Brain microvascular endothelial cell (primary cell): ENCODE measurements around the gene UBL5.
A peak's percentile ranks its signal among the peaks of the same experiment; 100 is the strongest.
"Not testable (repeated sequence)": the region's sequence is repeated elsewhere in the genome, so short reads cannot be mapped to it uniquely, and the experiment has no call there.

Experiments used
- DNase-seq: peaks from one replicate; pipeline ENCODE4 v3.0.0-alpha.2; 2020
- H3K27ac ChIP-seq: fragments of 250-450 bp; sonication (Bioruptor Pico); 2 replicates; pipeline ENCODE4 v1.5.1; 2020; ENCODE audit warnings: mild to moderate bottlenecking, moderate library complexity
- H3K27me3 ChIP-seq: fragments of 250-450 bp; sonication (Bioruptor Pico); replicated peaks from 2 replicates; pipeline ENCODE4 v1.5.1; 2020; ENCODE audit warnings: mild to moderate bottlenecking
- H3K36me3 ChIP-seq: fragments of 250-450 bp; sonication (Bioruptor Pico); replicated peaks from 2 replicates; pipeline ENCODE4 v1.5.1; 2020; ENCODE audit warnings: mild to moderate bottlenecking
- H3K4me3 ChIP-seq: 2 replicates; pipeline ENCODE4 v1.5.1; 2011; ENCODE audit warnings: low read depth, mild to moderate bottlenecking, control low read depth, low read length, moderate library complexity
- in situ Hi-C: cut with HindIII; loops from 2 replicates; pipeline ENCODE4 v1.10.0; 2017; ENCODE audit warnings: low sequenced_read_pairs, low pct_ligation_motif_present
- TF ChIP-seq, protein P1 (sequence below): IDR thresholded peaks from 2 replicates; pipeline ENCODE4 v1.5.1; 2011; ENCODE audit warnings: low read depth, mild to moderate bottlenecking, moderate library complexity, low read length, control low read depth, inconsistent platforms; ENCODE audit errors: missing control alignments

Gene UBL5

DNA sequence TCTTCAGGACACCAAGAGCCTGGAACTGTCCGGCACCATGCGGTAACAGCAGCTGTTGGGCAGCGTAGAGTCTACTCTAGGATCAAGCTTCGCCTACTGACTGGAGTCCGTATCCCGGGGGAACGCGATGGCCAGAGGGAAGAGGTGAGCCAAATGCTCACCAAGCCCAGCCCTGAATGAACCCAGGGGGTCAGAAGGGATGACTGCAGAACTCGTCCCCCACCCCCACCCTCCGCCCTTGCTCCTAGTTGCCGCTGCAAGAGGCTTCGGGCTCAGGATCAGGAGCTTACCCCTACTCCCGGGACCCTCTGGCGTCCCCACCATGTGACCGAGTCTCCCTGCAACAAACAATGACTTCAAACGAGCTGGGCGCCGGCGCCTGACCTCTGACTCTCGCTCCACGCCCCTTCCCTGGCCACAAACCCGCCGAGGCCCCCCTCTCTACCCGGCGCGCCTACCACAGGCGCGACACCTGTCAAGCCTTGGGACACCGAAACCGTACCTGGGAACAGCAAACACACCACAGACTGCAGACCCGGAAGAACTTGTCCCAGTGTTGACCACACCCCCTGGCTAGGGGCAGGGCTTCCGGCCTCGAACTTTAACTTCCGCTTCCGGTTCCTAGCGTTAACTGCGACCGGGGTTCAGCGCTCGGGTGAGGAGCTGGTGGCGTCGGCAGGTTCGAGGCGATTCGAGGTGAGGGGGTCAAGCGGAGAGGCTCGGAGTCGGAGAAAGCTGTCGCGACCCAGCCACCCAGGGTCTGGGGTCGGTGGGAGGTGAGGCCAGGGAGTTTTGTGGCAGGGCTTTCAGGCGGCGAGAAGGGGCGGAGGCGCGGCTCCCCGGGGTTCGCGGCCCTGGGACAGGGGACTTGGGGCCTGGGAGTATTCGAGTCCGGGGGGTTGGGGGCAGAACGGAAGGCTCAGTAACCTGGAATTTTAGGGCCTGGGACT lies at the start of gene UBL5:
UBL5 (plus strand) TSS at position 630 of the 950 bp plus-strand sequence. CDS start 420 bp downstream, outside the sequence.
- in situ Hi-C loops, result no loop called here
- Histone ChIP-seq H3K36me3 (peaks cover 6% of the 10 kb centered on the region), H3K27me3 (no peaks in the 10 kb centered on the region), H3K27ac (peak within 1 kb of the TSS; percentile 51), H3K4me3 (peak within 1 kb of the TSS; percentile 96)
- TF ChIP-seq, protein P1, sequence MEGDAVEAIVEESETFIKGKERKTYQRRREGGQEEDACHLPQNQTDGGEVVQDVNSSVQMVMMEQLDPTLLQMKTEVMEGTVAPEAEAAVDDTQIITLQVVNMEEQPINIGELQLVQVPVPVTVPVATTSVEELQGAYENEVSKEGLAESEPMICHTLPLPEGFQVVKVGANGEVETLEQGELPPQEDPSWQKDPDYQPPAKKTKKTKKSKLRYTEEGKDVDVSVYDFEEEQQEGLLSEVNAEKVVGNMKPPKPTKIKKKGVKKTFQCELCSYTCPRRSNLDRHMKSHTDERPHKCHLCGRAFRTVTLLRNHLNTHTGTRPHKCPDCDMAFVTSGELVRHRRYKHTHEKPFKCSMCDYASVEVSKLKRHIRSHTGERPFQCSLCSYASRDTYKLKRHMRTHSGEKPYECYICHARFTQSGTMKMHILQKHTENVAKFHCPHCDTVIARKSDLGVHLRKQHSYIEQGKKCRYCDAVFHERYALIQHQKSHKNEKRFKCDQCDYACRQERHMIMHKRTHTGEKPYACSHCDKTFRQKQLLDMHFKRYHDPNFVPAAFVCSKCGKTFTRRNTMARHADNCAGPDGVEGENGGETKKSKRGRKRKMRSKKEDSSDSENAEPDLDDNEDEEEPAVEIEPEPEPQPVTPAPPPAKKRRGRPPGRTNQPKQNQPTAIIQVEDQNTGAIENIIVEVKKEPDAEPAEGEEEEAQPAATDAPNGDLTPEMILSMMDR, result no peak
- peak; percentile 76 for DNase-seq

DNA sequence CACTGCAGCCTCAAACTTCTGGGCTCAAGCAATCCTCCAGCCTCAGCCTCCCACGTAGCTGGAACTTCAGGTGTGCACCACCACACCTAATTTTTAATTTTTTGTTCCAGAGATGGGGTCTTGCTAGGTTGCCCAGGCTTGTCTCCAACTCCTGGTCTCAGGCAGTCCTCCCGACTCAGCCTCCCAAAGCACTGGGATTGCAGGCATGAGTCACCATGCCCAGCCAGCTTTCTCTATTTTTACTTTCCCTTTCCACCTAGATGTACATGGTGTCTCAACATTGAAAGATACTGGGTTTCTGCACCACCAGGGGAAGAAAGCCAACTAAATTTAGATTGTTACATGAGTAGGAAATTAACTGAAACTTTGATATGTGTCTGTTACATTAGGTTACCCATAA lies 45.4 kb upstream of the UBL5 start:
- Histone ChIP-seq H3K27ac (no peak overlapping the region), H3K27me3 (no peaks in the 10 kb centered on the region), H3K4me3 (no peak overlapping the region), H3K36me3 (no peaks in the 10 kb centered on the region)
- DNase-seq, result no peak
- in situ Hi-C loops, result no loop called here
- TF ChIP-seq, protein P1, result no peak

DNA sequence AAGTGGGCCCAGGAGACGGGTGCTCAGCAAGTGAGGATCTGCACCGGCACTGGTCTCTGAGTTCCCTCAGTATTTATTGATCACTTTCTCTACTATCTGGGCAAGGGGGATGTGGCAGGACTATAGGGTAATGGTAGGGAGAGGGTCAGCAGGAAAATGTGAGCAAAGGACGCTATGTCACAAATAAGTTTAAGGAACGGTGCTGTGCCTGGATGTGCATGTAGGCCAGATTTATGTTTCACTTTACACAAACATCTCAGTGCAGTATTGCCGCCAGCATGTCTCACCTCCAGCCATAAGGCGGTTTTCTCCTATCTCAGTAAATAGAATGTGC lies 43.6 kb upstream of the UBL5 start:
- DNase-seq, H3K27me3 ChIP-seq, H3K4me3 ChIP-seq, in situ Hi-C loops, H3K36me3 ChIP-seq, H3K27ac ChIP-seq: not testable (repeated sequence)

DNA sequence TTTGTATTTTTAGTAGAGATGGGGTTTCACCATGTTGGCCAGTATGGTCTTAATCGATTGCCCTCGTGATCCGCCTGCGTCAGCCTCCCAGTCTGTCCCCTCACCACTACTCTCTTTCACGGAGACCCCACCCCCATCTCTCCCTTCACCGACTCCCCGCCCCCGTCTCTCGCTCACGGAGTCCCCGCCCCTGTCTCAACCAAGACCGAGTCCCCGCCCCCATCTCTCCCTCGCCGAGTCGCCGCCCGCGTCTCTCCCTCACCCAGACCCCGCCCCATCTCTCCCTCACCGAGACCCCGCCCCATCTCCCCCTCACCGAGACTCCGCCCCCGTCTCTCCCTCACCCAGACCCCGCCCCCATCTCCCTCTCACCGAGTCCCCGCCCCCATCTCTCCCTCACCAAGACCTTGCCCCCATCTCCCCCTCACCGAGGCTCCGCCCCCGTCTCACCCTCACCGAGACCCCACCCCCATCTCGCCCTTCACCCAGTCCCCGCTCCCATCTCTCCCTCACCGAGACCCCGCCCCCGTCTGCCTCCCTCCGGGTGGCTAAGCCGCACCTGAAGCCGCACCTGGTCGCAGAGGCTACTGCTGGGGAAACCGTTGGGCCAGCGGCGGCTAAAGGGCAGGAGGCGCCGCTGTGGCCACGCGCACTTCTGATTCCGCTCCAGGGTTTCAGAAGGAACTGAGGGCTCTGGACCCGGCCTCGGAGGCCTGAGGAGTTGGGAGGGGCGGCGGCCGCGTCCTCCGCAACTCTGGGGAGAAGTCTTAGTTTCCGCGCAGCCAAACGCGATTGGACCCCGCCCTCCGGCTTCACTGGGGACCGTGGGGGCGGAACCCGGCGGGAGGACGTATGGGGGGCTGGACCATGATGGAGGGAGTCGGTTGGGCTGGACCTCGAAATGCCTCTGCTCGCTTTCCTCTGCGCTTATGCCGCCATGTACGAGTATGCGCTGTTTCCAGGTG lies 42.1 kb upstream of the UBL5 start:
- peak; percentile 94 for DNase-seq
- in situ Hi-C loops, result no loop called here
- TF ChIP-seq, protein P1, result no peak
- peak overlapping the region; percentile 81 for H3K4me3 ChIP-seq
- peak overlapping the region; percentile 81 for H3K27ac ChIP-seq
- no peaks in the 10 kb centered on the region for H3K36me3 ChIP-seq
- no peaks in the 10 kb centered on the region for H3K27me3 ChIP-seq

DNA sequence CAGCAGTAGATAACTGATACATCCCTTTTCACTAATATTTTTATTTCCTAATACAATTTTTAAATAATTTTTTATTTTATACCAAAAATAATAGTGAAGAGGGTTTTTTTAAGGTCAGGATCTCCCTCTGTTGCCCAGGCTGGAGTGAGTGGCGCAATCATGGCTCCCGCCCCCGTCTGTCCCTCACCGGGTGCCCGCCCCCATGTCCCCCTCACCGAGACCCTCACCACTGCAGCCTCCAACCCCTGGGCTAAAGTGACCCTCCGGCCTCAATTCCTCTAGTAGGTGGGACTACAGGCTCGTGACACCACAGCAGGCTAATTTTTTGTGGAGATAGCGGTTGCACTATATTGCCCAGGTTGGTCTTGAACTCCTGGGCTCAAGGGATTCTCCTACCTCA lies 41.4 kb upstream of the UBL5 start:
- Histone ChIP-seq H3K27ac (peak overlapping the region; percentile 81), H3K4me3 (peak overlapping the region; percentile 81), H3K27me3 (no peaks in the 10 kb centered on the region), H3K36me3 (no peaks in the 10 kb centered on the region)
- in situ Hi-C loops, result no loop called here
- TF ChIP-seq, protein P1, result no peak
- no peak for DNase-seq

DNA sequence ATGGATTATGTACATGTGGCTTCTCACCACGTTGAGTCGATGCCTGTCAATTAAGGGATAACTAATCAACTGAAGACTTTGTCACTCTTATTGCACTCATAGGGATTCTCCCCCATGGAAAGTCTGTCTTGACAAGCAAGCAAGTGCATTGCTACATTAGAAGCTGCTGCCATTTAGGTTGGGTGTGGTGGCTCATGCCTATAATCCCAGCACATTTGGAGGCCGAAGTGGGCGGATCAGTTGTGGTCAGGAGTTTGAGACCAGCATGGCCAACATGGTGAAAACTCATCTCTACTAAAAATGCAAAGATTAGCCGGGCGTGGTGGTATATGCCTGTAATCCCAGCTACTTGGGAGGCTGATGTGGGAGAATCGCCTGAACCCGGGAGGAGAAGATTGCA lies 40.9 kb upstream of the UBL5 start:
- H3K36me3 ChIP-seq, result no peaks in the 10 kb centered on the region
- TF ChIP-seq, protein P1, result no peak
- no peaks in the 10 kb centered on the region for H3K27me3 ChIP-seq
- no peak for DNase-seq
- H3K4me3 ChIP-seq, result no peak overlapping the region
- no peak overlapping the region for H3K27ac ChIP-seq
- in situ Hi-C loops, result no loop called here

DNA sequence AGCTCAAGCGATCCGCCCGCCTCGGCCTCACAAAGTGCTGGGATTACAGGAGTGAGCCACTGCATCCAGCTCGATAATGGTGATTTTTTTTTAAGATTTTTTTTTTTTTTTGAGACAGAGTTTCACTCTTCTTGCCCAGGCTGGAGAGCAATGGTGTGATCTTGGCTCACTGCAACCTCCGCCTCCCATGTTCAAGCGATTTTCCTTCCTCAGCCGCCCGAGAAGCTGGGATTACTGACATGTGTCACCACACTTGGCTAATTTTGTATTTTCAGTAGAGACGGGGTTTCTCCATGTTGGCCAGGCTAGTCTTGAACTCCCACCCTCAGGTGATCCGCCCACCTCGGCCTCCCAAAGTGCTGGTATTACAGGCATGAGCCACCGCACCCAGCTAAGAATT lies 39.1 kb upstream of the UBL5 start:
- H3K27me3 ChIP-seq, H3K4me3 ChIP-seq, H3K36me3 ChIP-seq, H3K27ac ChIP-seq, DNase-seq, in situ Hi-C loops: not testable (repeated sequence)
